ENCODE measurements around the gene PLEKHF1.

Gene PLEKHF1

GRCh38 chr19:29694669-29695627, 29.7 kb downstream of the PLEKHF1 start:
- no peak overlapping the region for H3K4me3 ChIP-seq (ENCODE audit: low read depth, low read length)
- peaks cover 8% of the 10 kb centered on the region for H3K9me3 ChIP-seq (ENCODE audit: control insufficient read depth, insufficient read depth, low read depth, low read length)
- H3K9ac ChIP-seq (ENCODE audit: low read length) = no peak overlapping the region
- H3K36me3 ChIP-seq (ENCODE audit: control insufficient read depth, insufficient read depth, low read length) = no peaks in the 10 kb centered on the region
- H3K27me3 ChIP-seq (ENCODE audit: control insufficient read depth, insufficient read depth, low read length) = no peaks in the 10 kb centered on the region
- no peak overlapping the region for H3K27ac ChIP-seq (ENCODE audit: low read depth, low read length)
- no peaks in the 10 kb centered on the region for H3K4me1 ChIP-seq (ENCODE audit: control insufficient read depth, insufficient read depth, low read length)

GRCh38 chr19:29695765-29696564, 30.7 kb downstream of the PLEKHF1 start:
- H3K9me3 ChIP-seq (ENCODE audit: control insufficient read depth, insufficient read depth, low read depth, low read length) = 0 out of 2 replicates have a peak, but pooled peaks cover 3% of the 10 kb centered on the region
- no peak overlapping the region for H3K27ac ChIP-seq (ENCODE audit: low read depth, low read length)
- no peaks in the 10 kb centered on the region for H3K36me3 ChIP-seq (ENCODE audit: control insufficient read depth, insufficient read depth, low read length)
- H3K4me3 ChIP-seq (ENCODE audit: low read depth, low read length) = no peak overlapping the region
- H3K9ac ChIP-seq (ENCODE audit: low read length) = no peak overlapping the region
- no peaks in the 10 kb centered on the region for H3K27me3 ChIP-seq (ENCODE audit: control insufficient read depth, insufficient read depth, low read length)
- no peaks in the 10 kb centered on the region for H3K4me1 ChIP-seq (ENCODE audit: control insufficient read depth, insufficient read depth, low read length)

GRCh38 chr19:29696565-29696846, 31.2 kb downstream of the PLEKHF1 start:
- H3K9me3 ChIP-seq (ENCODE audit: control insufficient read depth, insufficient read depth, low read depth, low read length) = 0 out of 2 replicates have a peak, but pooled peaks cover 3% of the 10 kb centered on the region
- no peak overlapping the region for H3K4me3 ChIP-seq (ENCODE audit: low read depth, low read length)
- no peaks in the 10 kb centered on the region for H3K27me3 ChIP-seq (ENCODE audit: control insufficient read depth, insufficient read depth, low read length)
- H3K4me1 ChIP-seq (ENCODE audit: control insufficient read depth, insufficient read depth, low read length) = no peaks in the 10 kb centered on the region
- no peak overlapping the region for H3K9ac ChIP-seq (ENCODE audit: low read length)
- no peak overlapping the region for H3K27ac ChIP-seq (ENCODE audit: low read depth, low read length)
- H3K36me3 ChIP-seq (ENCODE audit: control insufficient read depth, insufficient read depth, low read length) = no peaks in the 10 kb centered on the region

- no peaks in the 10 kb centered on the region for H3K4me1 ChIP-seq (ENCODE audit: control insufficient read depth, insufficient read depth, low read length)
- H3K4me3 ChIP-seq (ENCODE audit: low read depth, low read length) = no peak overlapping the region
- H3K9ac ChIP-seq (ENCODE audit: low read length) = no peak overlapping the region
- H3K27ac ChIP-seq (ENCODE audit: low read depth, low read length) = no peak overlapping the region
- H3K27me3 ChIP-seq (ENCODE audit: control insufficient read depth, insufficient read depth, low read length) = no peaks in the 10 kb centered on the region
- 0 out of 2 replicates have a peak, but pooled peaks cover 4% of the 10 kb centered on the region for H3K36me3 ChIP-seq (ENCODE audit: control insufficient read depth, insufficient read depth, low read length)
- 0 out of 2 replicates have a peak, but pooled peaks cover 3% of the 10 kb centered on the region for H3K9me3 ChIP-seq (ENCODE audit: control insufficient read depth, insufficient read depth, low read depth, low read length)
These were observed 32.4 kb downstream of the PLEKHF1 start for GRCh38 chr19:29697523-29698261.

- H3K27ac ChIP-seq (ENCODE audit: low read depth, low read length) = no peak overlapping the region
- H3K9ac ChIP-seq (ENCODE audit: low read length) = no peak overlapping the region
- no peaks in the 10 kb centered on the region for H3K27me3 ChIP-seq (ENCODE audit: control insufficient read depth, insufficient read depth, low read length)
These were observed 34.6 kb downstream of the PLEKHF1 start for GRCh38 chr19:29699861-29700260.

GRCh38 chr19:29700498-29700897, 35.2 kb downstream of the PLEKHF1 start:
- H3K27me3 ChIP-seq (ENCODE audit: control insufficient read depth, insufficient read depth, low read length) = no peaks in the 10 kb centered on the region

More at GRCh38 chr19:29699861-29700260, 34.6 kb downstream of the PLEKHF1 start:
- 0 out of 2 replicates have a peak, but pooled peaks cover 3% of the 10 kb centered on the region for H3K9me3 ChIP-seq (ENCODE audit: control insufficient read depth, insufficient read depth, low read depth, low read length)
- H3K4me3 ChIP-seq (ENCODE audit: low read depth, low read length) = no peak overlapping the region
- no peaks in the 10 kb centered on the region for H3K4me1 ChIP-seq (ENCODE audit: control insufficient read depth, insufficient read depth, low read length)
- peaks cover 6% of the 10 kb centered on the region; the same call in 1 of the 2 replicates for H3K36me3 ChIP-seq (ENCODE audit: control insufficient read depth, insufficient read depth, low read length)

GRCh38 chr19:29702161-29702962, 37.1 kb downstream of the PLEKHF1 start:
- Histone ChIP-seq H3K27ac (ENCODE audit: low read depth, low read length) (no peak overlapping the region), H3K4me3 (ENCODE audit: low read depth, low read length) (no peak overlapping the region), H3K27me3 (ENCODE audit: control insufficient read depth, insufficient read depth, low read length) (no peaks in the 10 kb centered on the region), H3K9ac (ENCODE audit: low read length) (no peak overlapping the region), H3K4me1 (ENCODE audit: control insufficient read depth, insufficient read depth, low read length) (no peaks in the 10 kb centered on the region), H3K36me3 (ENCODE audit: control insufficient read depth, insufficient read depth, low read length) (peaks cover 8% of the 10 kb centered on the region; the same call in 1 of the 2 replicates), H3K9me3 (ENCODE audit: control insufficient read depth, insufficient read depth, low read depth, low read length) (no peaks in the 10 kb centered on the region)

More at GRCh38 chr19:29700498-29700897, 35.2 kb downstream of the PLEKHF1 start:
- Histone ChIP-seq H3K4me1 (ENCODE audit: control insufficient read depth, insufficient read depth, low read length) (no peaks in the 10 kb centered on the region), H3K9ac (ENCODE audit: low read length) (no peak overlapping the region), H3K27ac (ENCODE audit: low read depth, low read length) (no peak overlapping the region), H3K4me3 (ENCODE audit: low read depth, low read length) (no peak overlapping the region), H3K9me3 (ENCODE audit: control insufficient read depth, insufficient read depth, low read depth, low read length) (0 out of 2 replicates have a peak, but pooled peaks cover 3% of the 10 kb centered on the region), H3K36me3 (ENCODE audit: control insufficient read depth, insufficient read depth, low read length) (peaks cover 6% of the 10 kb centered on the region; the same call in 1 of the 2 replicates)

- Histone ChIP-seq H3K9ac (ENCODE audit: low read length) (no peak overlapping the region), H3K4me1 (ENCODE audit: control insufficient read depth, insufficient read depth, low read length) (no peaks in the 10 kb centered on the region), H3K27me3 (ENCODE audit: control insufficient read depth, insufficient read depth, low read length) (no peaks in the 10 kb centered on the region), H3K9me3 (ENCODE audit: control insufficient read depth, insufficient read depth, low read depth, low read length) (no peaks in the 10 kb centered on the region), H3K4me3 (ENCODE audit: low read depth, low read length) (no peak overlapping the region), H3K27ac (ENCODE audit: low read depth, low read length) (no peak overlapping the region), H3K36me3 (ENCODE audit: control insufficient read depth, insufficient read depth, low read length) (peaks cover 10% of the 10 kb centered on the region; the same call in 1 of the 2 replicates)
These were observed 37.7 kb downstream of the PLEKHF1 start for GRCh38 chr19:29702963-29703320.

GRCh38 chr19:29704562-29705558, 39.6 kb downstream of the PLEKHF1 start:
- H3K9ac ChIP-seq (ENCODE audit: low read length) = no peak overlapping the region

More at GRCh38 chr19:29704562-29705558, 39.6 kb downstream of the PLEKHF1 start:
- Histone ChIP-seq H3K27ac (ENCODE audit: low read depth, low read length) (no peak overlapping the region), H3K9me3 (ENCODE audit: control insufficient read depth, insufficient read depth, low read depth, low read length) (no peaks in the 10 kb centered on the region), H3K4me3 (ENCODE audit: low read depth, low read length) (no peak overlapping the region), H3K36me3 (ENCODE audit: control insufficient read depth, insufficient read depth, low read length) (peaks cover 10% of the 10 kb centered on the region; the same call in 1 of the 2 replicates), H3K4me1 (ENCODE audit: control insufficient read depth, insufficient read depth, low read length) (no peaks in the 10 kb centered on the region), H3K27me3 (ENCODE audit: control insufficient read depth, insufficient read depth, low read length) (no peaks in the 10 kb centered on the region)
